GM13977 (cell line): ENCODE data around the gene DDX1.

Experiments
- DNase-seq: peaks from one replicate; pipeline ENCODE4 v3.0.0; 2012; ENCODE audit warnings: low spot score
- in situ Hi-C: fragments of 300-500 bp; cut with MboI; formaldehyde crosslinking; loops from one replicate; pipeline ENCODE4 v1.12.0; 2022; ENCODE audit warnings: low sequenced_read_pairs, low pct_unique_long_range_greater_than_20kb, mixed read lengths, inconsistent platforms; ENCODE audit not compliant: unreplicated experiment
- TF ChIP-seq, protein P1 (sequence below): IDR thresholded peaks from 2 replicates; pipeline ENCODE4 v1.5.1; 2012; ENCODE audit warnings: mild to moderate bottlenecking, control low read depth; ENCODE audit not compliant: insufficient read depth; ENCODE audit errors: extremely low read depth, missing control alignments

The DDX1 gene

GRCh38 chr2:15582710-15583357 is 8.8 kb upstream of the DDX1 start:
- TF ChIP-seq, protein P1, sequence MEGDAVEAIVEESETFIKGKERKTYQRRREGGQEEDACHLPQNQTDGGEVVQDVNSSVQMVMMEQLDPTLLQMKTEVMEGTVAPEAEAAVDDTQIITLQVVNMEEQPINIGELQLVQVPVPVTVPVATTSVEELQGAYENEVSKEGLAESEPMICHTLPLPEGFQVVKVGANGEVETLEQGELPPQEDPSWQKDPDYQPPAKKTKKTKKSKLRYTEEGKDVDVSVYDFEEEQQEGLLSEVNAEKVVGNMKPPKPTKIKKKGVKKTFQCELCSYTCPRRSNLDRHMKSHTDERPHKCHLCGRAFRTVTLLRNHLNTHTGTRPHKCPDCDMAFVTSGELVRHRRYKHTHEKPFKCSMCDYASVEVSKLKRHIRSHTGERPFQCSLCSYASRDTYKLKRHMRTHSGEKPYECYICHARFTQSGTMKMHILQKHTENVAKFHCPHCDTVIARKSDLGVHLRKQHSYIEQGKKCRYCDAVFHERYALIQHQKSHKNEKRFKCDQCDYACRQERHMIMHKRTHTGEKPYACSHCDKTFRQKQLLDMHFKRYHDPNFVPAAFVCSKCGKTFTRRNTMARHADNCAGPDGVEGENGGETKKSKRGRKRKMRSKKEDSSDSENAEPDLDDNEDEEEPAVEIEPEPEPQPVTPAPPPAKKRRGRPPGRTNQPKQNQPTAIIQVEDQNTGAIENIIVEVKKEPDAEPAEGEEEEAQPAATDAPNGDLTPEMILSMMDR = no peak
- in situ Hi-C loops = loop anchor here (25.0 kb wide), 1 partner anchor 1296 kb away; no protein-coding TSS in a partner anchor
- no peak for DNase-seq

DNA sequence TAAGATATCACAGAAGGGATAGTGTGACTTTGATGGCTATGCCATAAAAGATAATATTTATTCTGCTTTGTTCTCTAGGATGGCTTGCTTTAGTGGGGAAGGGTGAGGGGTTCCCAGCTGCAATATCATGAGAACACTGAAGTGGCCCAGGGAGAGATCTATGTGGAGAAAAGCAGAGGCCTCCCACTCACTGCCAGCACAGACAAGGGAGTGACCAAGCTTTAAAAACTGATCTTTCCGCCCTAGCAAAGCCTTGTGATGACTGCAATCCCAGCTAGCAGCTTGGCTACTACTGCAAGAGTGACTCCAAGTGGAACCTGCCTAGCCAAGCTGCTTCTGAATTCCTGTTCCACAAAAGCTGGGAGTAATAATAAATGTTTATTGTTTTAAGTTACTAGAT is 7.8 kb upstream of the DDX1 start:
- DNase-seq = no peak
- TF ChIP-seq, protein P1 = no peak
- in situ Hi-C loops = loop anchor here (25.0 kb wide), 1 partner anchor 1297 kb away; no protein-coding TSS in a partner anchor

DNA sequence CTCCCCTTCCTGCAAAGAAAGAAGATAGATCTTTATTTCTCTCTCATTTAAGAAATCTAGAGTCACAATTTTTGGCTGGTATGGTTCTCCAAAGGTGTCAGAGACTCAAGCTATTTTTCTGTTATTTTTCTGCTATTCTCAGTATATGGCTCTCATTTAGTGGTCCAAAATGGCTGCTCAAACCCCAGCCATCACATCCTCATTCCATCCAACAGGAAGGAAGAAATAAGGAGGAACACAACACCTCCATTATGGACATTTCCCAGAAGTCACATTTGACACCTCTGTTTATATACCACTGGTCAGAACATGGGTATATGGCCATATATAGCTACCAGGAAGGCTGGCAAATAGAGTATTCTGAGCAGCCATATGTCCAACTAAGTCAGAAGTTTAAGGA is 7.4 kb upstream of the DDX1 start:
- TF ChIP-seq, protein P1 = no peak
- in situ Hi-C loops = loop anchor here (25.0 kb wide), 1 partner anchor 1297 kb away; no protein-coding TSS in a partner anchor
- no peak for DNase-seq

DNA sequence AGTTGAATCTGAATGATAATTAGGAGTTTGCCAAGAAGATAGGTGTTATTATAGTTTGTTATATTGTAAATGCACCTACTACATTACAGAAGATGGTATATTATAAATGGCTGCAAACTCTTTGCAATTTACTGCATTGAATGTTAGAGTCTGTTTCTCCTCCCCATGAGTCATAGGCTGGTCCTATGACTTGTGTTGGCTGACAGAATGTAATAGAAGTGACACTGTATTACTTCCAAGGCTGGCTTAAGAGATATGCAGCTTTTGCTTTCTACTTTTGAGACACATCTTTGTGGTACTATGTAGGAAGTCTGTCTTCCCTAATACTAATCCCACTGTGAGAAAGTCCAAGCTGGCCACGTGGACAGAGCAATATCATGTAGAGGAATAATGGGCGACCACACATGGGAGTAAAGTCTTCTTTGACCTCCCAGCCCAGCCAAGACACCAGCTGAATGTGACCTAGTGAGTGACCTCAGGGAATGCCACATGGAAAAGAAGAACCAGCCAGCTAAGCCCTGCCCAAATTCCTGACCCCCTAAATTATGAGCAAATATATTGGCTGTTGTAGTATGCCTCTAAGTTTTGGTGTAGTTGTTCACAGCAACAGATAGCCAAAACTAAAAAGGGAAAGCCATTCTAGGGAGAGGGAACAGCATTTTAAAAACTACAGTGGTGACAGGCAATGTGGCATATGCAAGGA is 6.8 kb upstream of the DDX1 start:
- in situ Hi-C loops = loop anchor here (25.0 kb wide), 1 partner anchor 1298 kb away; no protein-coding TSS in a partner anchor
- TF ChIP-seq, protein P1 = no peak
- no peak for DNase-seq

DNA sequence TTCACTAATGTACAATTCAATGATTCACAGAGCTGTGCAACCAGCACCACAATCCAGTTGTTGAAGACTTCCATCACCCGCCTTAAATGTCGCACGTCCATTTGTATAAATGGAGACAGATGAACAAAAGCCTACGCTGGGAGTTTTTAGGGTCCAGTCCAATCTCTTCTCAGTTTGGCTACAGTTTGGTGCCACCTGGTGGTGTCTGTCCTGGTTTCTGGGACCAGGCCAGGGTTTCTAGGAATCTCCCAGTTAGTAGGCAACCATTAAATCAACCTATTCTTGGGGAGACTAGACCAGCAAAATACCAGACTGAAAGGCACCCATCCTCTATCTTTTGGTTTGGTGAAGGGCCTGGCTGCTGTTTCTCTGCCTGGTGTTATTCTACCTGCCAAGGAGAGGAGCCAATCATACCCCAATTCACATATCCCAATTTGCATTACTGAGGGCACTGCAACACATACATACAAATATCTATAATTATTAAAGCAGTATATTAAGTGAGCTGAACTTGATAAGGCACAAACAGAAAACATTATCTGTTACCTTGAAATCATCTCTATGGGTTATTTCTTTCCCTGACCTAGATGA is 3.2 kb upstream of the DDX1 start:
- TF ChIP-seq, protein P1 = peak; percentile 60
- in situ Hi-C loops = loop anchor here (25.0 kb wide), 1 partner anchor 1301 kb away; no protein-coding TSS in a partner anchor
- DNase-seq = peak; percentile 34

DNA sequence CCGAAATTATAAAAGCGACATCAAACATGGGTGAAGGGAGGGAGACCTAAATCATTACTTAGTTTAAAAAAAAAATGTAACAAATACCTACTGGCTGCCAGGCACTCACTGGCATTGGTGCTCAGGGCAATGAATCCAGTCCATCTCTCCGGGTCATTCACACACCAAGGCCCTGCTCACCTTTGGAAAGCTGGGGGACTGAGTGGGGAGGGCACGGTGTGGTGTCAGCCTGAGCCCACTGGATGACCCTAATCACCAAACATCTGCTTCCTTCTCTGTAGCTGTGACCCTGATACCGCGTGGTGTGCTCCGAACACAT is 336 bp upstream of the DDX1 start:
- in situ Hi-C loops = loop anchor here (25.0 kb wide), 1 partner anchor 1304 kb away; no protein-coding TSS in a partner anchor
- TF ChIP-seq, protein P1 = no peak
- DNase-seq = no peak
